ENCODE results near the gene FUT1. TPM values are rescaled to one million over a fixed set of nuclear protein-coding genes. Genes with fewer than 3 reads are reported as not detected.
A peak's percentile ranks its signal among the peaks of the same experiment; 100 is the strongest.

The FUT1 gene
- total RNA-seq, 1 experiment from 2014 or later: 11.5 TPM

GRCh38 chr19:48722196-48722708, 30.2 kb downstream of the FUT1 start:
- Mint-ChIP-seq H3K27me3 (ENCODE audit: low read depth) (no peaks in the 10 kb centered on the region), H3K27ac (no peak overlapping the region), H3K4me3 (no peak overlapping the region), H3K9me3 (peaks cover 6% of the 10 kb centered on the region), H3K4me1 (peaks cover 24% of the 10 kb centered on the region), H3K36me3 (peaks cover 6% of the 10 kb centered on the region)
- TF ChIP-seq CREB1 (CRISPR knock-in tag; IDR thresholded peaks at IDR 0.05) (no peak), STAT6 (CRISPR knock-in tag; conservative IDR thresholded peaks at IDR 0.05; ENCODE audit: low read depth) (no peak), TCF7 (CRISPR knock-in tag; IDR thresholded peaks at IDR 0.05; ENCODE audit: low read depth) (no peak), CTCF (IDR thresholded peaks at IDR 0.05) (no peak), ZNF671 (CRISPR knock-in tag; IDR thresholded peaks at IDR 0.05) (no peak), OVOL2 (CRISPR knock-in tag; IDR thresholded peaks at IDR 0.05; ENCODE audit: borderline replicate concordance) (no peak), ZNF121 (CRISPR knock-in tag; IDR thresholded peaks at IDR 0.05) (peak; percentile 25; the same call in 1 of the 2 replicates), CBFB (CRISPR knock-in tag; IDR thresholded peaks at IDR 0.05; ENCODE audit: low read depth) (no peak)
- POLR2A ChIA-PET: no interaction called here
- no peak for ATAC-seq
- CTCF ChIA-PET: interaction anchor here (1.0 kb wide), 1 partner anchor 271 kb away, joined by 3 read pairs; the partner anchor contains the start of genes GYS1 and RUVBL2
- no peak for DNase-seq (ENCODE audit: low spot score)

- peak overlapping the region; percentile 96 for H3K27ac Mint-ChIP-seq
- no peaks in the 10 kb centered on the region; the same call in 1 of the 2 replicates for H3K9me3 Mint-ChIP-seq
- ChIA-PET CTCF (interaction anchor here (0.7 to 1.5 kb wide), 8 partner anchors 8 to 122 kb away, joined by 3 to 16 read pairs (median 4); no protein-coding TSS in a partner anchor), POLR2A (interaction anchor here (0.9 to 1.0 kb wide), 2 partner anchors 18 to 45 kb away, joined by 3 to 4 read pairs; no protein-coding TSS in a partner anchor)
- ATAC-seq: peak; percentile 88
- H3K36me3 Mint-ChIP-seq: no peaks in the 10 kb centered on the region; the same call in 1 of the 2 replicates
- H3K4me1 Mint-ChIP-seq: peaks cover 30% of the 10 kb centered on the region
- H3K4me3 Mint-ChIP-seq: peak overlapping the region; percentile 97
- no peaks in the 10 kb centered on the region for H3K27me3 Mint-ChIP-seq (ENCODE audit: low read depth)
- DNase-seq (ENCODE audit: low spot score): peak; percentile 98
- TF ChIP-seq ARID4B (CRISPR knock-in tag; IDR thresholded peaks at IDR 0.05; ENCODE audit: borderline replicate concordance) (no peak), RORB (CRISPR knock-in tag; IDR thresholded peaks at IDR 0.05) (no peak), SMAD4 (CRISPR knock-in tag; IDR thresholded peaks at IDR 0.05) (no peak), ETV6 (CRISPR knock-in tag; IDR thresholded peaks at IDR 0.05) (peak; percentile 26; the same call in 1 of the 2 replicates), SOX15 (CRISPR knock-in tag; IDR thresholded peaks at IDR 0.05) (no peak), PRDM15 (CRISPR knock-in tag; IDR thresholded peaks at IDR 0.05) (no peak), MLX (CRISPR knock-in tag; IDR thresholded peaks at IDR 0.05) (no peak), EMX1 (CRISPR knock-in tag; IDR thresholded peaks at IDR 0.05) (no peak), PRRX2 (CRISPR knock-in tag; IDR thresholded peaks at IDR 0.05) (no peak), ATF3 (CRISPR knock-in tag; conservative IDR thresholded peaks at IDR 0.05) (no peak), JUN (CRISPR knock-in tag; IDR thresholded peaks at IDR 0.05) (no peak), ZNF219 (CRISPR knock-in tag; IDR thresholded peaks at IDR 0.05; ENCODE audit: borderline replicate concordance) (no peak), TCF7 (CRISPR knock-in tag; IDR thresholded peaks at IDR 0.05; ENCODE audit: low read depth) (no peak)
These were observed 31.7 kb downstream of the FUT1 start for GRCh38 chr19:48720613-48721296.
